Measurements from ENCODE around the gene CCDC82. TPM values are rescaled to one million over a fixed set of nuclear protein-coding genes. Genes with fewer than 3 reads are reported as not detected.

Gene CCDC82
- total and polyA plus RNA-seq, 7 donors = 6.3 to 21.4 (median 8.6) TPM

GRCh38 chr11:96318850-96319249 lies 70.9 kb downstream of the CCDC82 start:
- Histone ChIP-seq H3K36me3 (ENCODE audit: insufficient read depth in 1 of 2, low read depth in 1 of 2) (no peaks in the 10 kb centered on the region), H3K4me3 (no peak overlapping the region), H3K4me1 (peaks cover 5% of the 10 kb centered on the region), H3K9me3 (no peaks in the 10 kb centered on the region), H3K27ac (no peak overlapping the region), H3K27me3 (ENCODE audit: insufficient read depth in 3 of 3, low read length in 2 of 3) (no peaks in the 10 kb centered on the region)
- 90 to 92% (median 91%) methylated on average over 3 of the region's 3 CpGs for WGBS, 3 donors
- ATAC-seq (no peak), DNase-seq (no peak)
- no peak for TF ChIP-seq CTCF (IDR thresholded peaks at IDR 0.05)
- intact Hi-C loops (cut with DNase I) = no loop called here

DNA sequence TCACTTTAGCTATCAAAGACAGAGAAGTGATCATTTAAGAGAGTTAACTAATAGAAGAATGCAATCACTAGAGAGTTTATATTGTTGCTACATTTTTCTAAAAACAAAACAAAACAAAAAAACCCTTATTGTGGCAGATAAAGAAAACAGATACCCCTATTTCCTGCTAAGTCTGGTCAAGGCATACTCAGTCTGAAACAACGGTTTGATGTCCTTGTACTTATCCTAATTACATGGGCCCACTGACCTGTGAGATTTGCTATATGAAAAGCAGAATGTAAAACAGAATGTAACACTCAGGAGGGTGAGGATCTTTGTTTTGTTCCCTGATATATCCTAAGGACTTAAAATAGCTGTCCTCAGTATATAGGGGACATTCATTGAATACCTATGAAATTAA lies 71.3 kb downstream of the CCDC82 start:
- TF ChIP-seq CTCF (IDR thresholded peaks at IDR 0.05) = no peak
- H3K27ac ChIP-seq = no peak overlapping the region
- intact Hi-C loops (cut with DNase I) = no loop called here
- ATAC-seq = no peak
- peaks cover 5% of the 10 kb centered on the region for H3K4me1 ChIP-seq
- no peaks in the 10 kb centered on the region for H3K27me3 ChIP-seq (ENCODE audit: insufficient read depth in 3 of 3, low read length in 2 of 3)
- no peak for DNase-seq
- 67 to 87% (median 72%) methylated on average over 1 of the region's 1 CpG for WGBS, 3 donors
- H3K4me3 ChIP-seq = no peak overlapping the region
- H3K9me3 ChIP-seq = no peaks in the 10 kb centered on the region
- H3K36me3 ChIP-seq (ENCODE audit: insufficient read depth in 1 of 2, low read depth in 1 of 2) = no peaks in the 10 kb centered on the region

DNA sequence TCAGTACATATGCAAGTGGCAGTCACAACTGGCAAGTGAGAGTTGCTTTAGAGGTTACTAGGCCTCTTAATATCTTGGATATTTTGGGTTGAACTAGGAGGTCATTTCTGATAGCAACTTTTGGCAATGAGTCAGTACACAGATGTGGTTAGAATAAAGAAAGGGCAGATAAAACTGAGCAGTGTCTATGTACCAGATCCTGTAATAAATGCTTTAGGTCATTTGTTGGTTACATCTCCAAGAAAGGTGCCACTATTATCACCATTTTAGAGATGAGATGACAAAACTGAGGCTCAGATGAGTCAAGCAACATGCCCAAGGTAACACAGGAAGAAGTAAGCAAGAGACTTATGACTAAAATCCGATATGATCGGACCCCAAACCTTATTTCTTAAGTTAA lies 71.7 kb downstream of the CCDC82 start:
- Histone ChIP-seq H3K36me3 (ENCODE audit: insufficient read depth in 1 of 2, low read depth in 1 of 2) (no peaks in the 10 kb centered on the region), H3K9me3 (no peaks in the 10 kb centered on the region), H3K4me1 (peaks cover 5% of the 10 kb centered on the region), H3K4me3 (no peak overlapping the region), H3K27ac (no peak overlapping the region), H3K27me3 (ENCODE audit: insufficient read depth in 3 of 3, low read length in 2 of 3) (no peaks in the 10 kb centered on the region)
- no peak for TF ChIP-seq CTCF (IDR thresholded peaks at IDR 0.05)
- ATAC-seq (no peak), DNase-seq (no peak)
- intact Hi-C loops (cut with DNase I) = no loop called here
- 94 to 95% (median 94%) methylated on average over 2 of the region's 2 CpGs for WGBS, 3 donors

- WGBS, 3 donors = 71 to 83% (median 75%) methylated on average over 2 of the region's 2 CpGs
- no peaks in the 10 kb centered on the region for H3K36me3 ChIP-seq (ENCODE audit: insufficient read depth in 1 of 2, low read depth in 1 of 2)
- H3K4me3 ChIP-seq = no peak overlapping the region
- H3K9me3 ChIP-seq = no peaks in the 10 kb centered on the region
- DNase-seq (no peak), ATAC-seq (no peak)
- H3K27ac ChIP-seq = no peak overlapping the region
- no peak for TF ChIP-seq CTCF (IDR thresholded peaks at IDR 0.05)
- H3K4me1 ChIP-seq = peaks cover 5% of the 10 kb centered on the region
- H3K27me3 ChIP-seq (ENCODE audit: insufficient read depth in 3 of 3, low read length in 2 of 3) = no peaks in the 10 kb centered on the region
- intact Hi-C loops (cut with DNase I) = no loop called here
Measured at GRCh38 chr11:96317571-96317970, 72.1 kb downstream of the CCDC82 start.

GRCh38 chr11:96316869-96317268 lies 72.8 kb downstream of the CCDC82 start:
- no peak overlapping the region for H3K27ac ChIP-seq
- no peaks in the 10 kb centered on the region for H3K9me3 ChIP-seq
- intact Hi-C loops (cut with DNase I) = no loop called here
- peaks cover 5% of the 10 kb centered on the region for H3K4me1 ChIP-seq
- no peaks in the 10 kb centered on the region for H3K27me3 ChIP-seq (ENCODE audit: insufficient read depth in 3 of 3, low read length in 2 of 3)
- ATAC-seq = no peak
- no peak for TF ChIP-seq CTCF (IDR thresholded peaks at IDR 0.05)
- no peak for DNase-seq
- H3K4me3 ChIP-seq = no peak overlapping the region
- H3K36me3 ChIP-seq (ENCODE audit: insufficient read depth in 1 of 2, low read depth in 1 of 2) = no peaks in the 10 kb centered on the region
- WGBS, 3 donors = 59 to 64% (median 59%) methylated on average over 3 of the region's 3 CpGs

Measured in psoas muscle (tissue), 8 donors.